Measurements from ENCODE around the gene SLC22A4. TPM values are rescaled to one million over a fixed set of nuclear protein-coding genes. Genes with fewer than 3 reads are reported as not detected.

The SLC22A4 gene
- total and polyA plus RNA-seq, 9 donors: 0.72 to 7.7 (median 2.3) TPM

GRCh38 chr5:132301344-132302271 is 7.4 kb downstream of the SLC22A4 start:
- 80 to 91% (median 87%) methylated on average over 11 of the region's 11 CpGs for WGBS, 3 donors
- H3K27ac ChIP-seq: no peak overlapping the region
- no peak for TF ChIP-seq EP300 (IDR thresholded peaks at IDR 0.05)
- TF ChIP-seq POLR2A (IDR thresholded peaks at IDR 0.05): no peak
- no peak for TF ChIP-seq CTCF (IDR thresholded peaks at IDR 0.05)
- H3K27me3 ChIP-seq: no peaks in the 10 kb centered on the region
- H3K9me3 ChIP-seq: no peaks in the 10 kb centered on the region
- intact Hi-C loops (cut with DNase I): no loop called here
- DNase-seq: no peak
- H3K4me1 ChIP-seq (ENCODE audit: insufficient read depth): no peaks in the 10 kb centered on the region
- no peaks in the 10 kb centered on the region for H3K36me3 ChIP-seq
- H3K4me3 ChIP-seq: no peak overlapping the region

- Histone ChIP-seq H3K36me3 (no peaks in the 10 kb centered on the region), H3K9me3 (no peaks in the 10 kb centered on the region), H3K27me3 (no peaks in the 10 kb centered on the region), H3K4me1 (ENCODE audit: insufficient read depth) (no peaks in the 10 kb centered on the region), H3K4me3 (no peak overlapping the region), H3K27ac (no peak overlapping the region)
- no peak for DNase-seq
- TF ChIP-seq POLR2A (IDR thresholded peaks at IDR 0.05): no peak
- TF ChIP-seq CTCF (IDR thresholded peaks at IDR 0.05): no peak
- TF ChIP-seq EP300 (IDR thresholded peaks at IDR 0.05): no peak
- WGBS, 3 donors: 84 to 88% (median 87%) methylated on average over 3 of the region's 3 CpGs
- intact Hi-C loops (cut with DNase I): no loop called here
Observed at GRCh38 chr5:132302413-132302812, 8.2 kb downstream of the SLC22A4 start.

GRCh38 chr5:132303589-132303988 is 9.4 kb downstream of the SLC22A4 start:
- Histone ChIP-seq H3K36me3 (no peaks in the 10 kb centered on the region), H3K27ac (no peak overlapping the region), H3K9me3 (no peaks in the 10 kb centered on the region), H3K4me1 (ENCODE audit: insufficient read depth) (no peaks in the 10 kb centered on the region), H3K4me3 (no peak overlapping the region), H3K27me3 (no peaks in the 10 kb centered on the region)
- 90 to 93% (median 93%) methylated on average over 6 of the region's 6 CpGs for WGBS, 3 donors
- intact Hi-C loops (cut with DNase I): no loop called here
- TF ChIP-seq POLR2A (IDR thresholded peaks at IDR 0.05) (no peak), CTCF (IDR thresholded peaks at IDR 0.05) (no peak), EP300 (IDR thresholded peaks at IDR 0.05) (no peak)
- no peak for DNase-seq

GRCh38 chr5:132305420-132305819 is 11.2 kb downstream of the SLC22A4 start:
- no peak overlapping the region for H3K27ac ChIP-seq
- H3K27me3 ChIP-seq: no peaks in the 10 kb centered on the region
- no peak for DNase-seq
- no peaks in the 10 kb centered on the region for H3K9me3 ChIP-seq
- no peak overlapping the region for H3K4me3 ChIP-seq
- intact Hi-C loops (cut with DNase I): no loop called here
- no peaks in the 10 kb centered on the region for H3K4me1 ChIP-seq (ENCODE audit: insufficient read depth)
- no peak for TF ChIP-seq POLR2A (IDR thresholded peaks at IDR 0.05)
- no peak for TF ChIP-seq CTCF (IDR thresholded peaks at IDR 0.05)
- TF ChIP-seq EP300 (IDR thresholded peaks at IDR 0.05): no peak
- WGBS, 3 donors: 86 to 88% (median 87%) methylated on average over 2 of the region's 2 CpGs
- H3K36me3 ChIP-seq: no peaks in the 10 kb centered on the region

Measured in ovary (tissue), 9 donors.